Panc1 (cell line): Measurements from ENCODE around the gene MYLK. TPM values are rescaled to one million over a fixed set of nuclear protein-coding genes. Genes with fewer than 3 reads are reported as not detected.

Experiments used
- ATAC-seq: fragments of 200-7000 bp; cut with Tn5 transposase; 2 replicates; pipeline ENCODE4 v1.9.1; 2020; ENCODE audit warnings: mild to moderate bottlenecking, moderate library complexity
- BruUV-seq: library from RNA; stranded (reverse); fragments of 400-500 nt; replicated peaks from 2 replicates; lab custom pipeline; 2021; lab: Mats Ljungman, UMichigan
- CTCF ChIA-PET: fragments of 300-600 bp; sonication (Branson Sonifier 250); formaldehyde crosslinking; loops from one replicate; lab custom pipeline; 2022; ENCODE audit warnings: antibody characterized with exemption; lab: Charles Lee
- POLR2A ChIA-PET: fragments of 300-600 bp; sonication (Branson Sonifier 250); formaldehyde crosslinking; loops from one replicate; lab custom pipeline; 2022; ENCODE audit warnings: antibody characterized with exemption; lab: Charles Lee
- DNase-seq: peaks from one replicate; pipeline ENCODE4 v3.0.0-alpha.2; 2010; ENCODE audit warnings: low read depth, low spot score
- H3K27ac ChIP-seq: 2 replicates; pipeline ENCODE4 v1.5.1; 2011; ENCODE audit warnings: mild to moderate bottlenecking, low read length, inconsistent platforms
- H3K27me3 ChIP-seq: fragments of 200-500 bp; sonication (Bioruptor generic); 2 replicates; pipeline ENCODE4 v1.6.0; 2014; ENCODE audit warnings: low read length, inconsistent platforms; ENCODE audit not compliant: control insufficient read depth, insufficient read depth
- H3K36me3 ChIP-seq: fragments of 200-500 bp; sonication (Bioruptor generic); 2 replicates; pipeline ENCODE4 v1.5.1; 2014; ENCODE audit warnings: inconsistent platforms, mild to moderate bottlenecking, low read length, moderate library complexity; ENCODE audit not compliant: control insufficient read depth, insufficient read depth
- H3K4me1 ChIP-seq: 2 replicates; pipeline ENCODE4 v1.5.1; 2011; ENCODE audit warnings: inconsistent platforms, mild to moderate bottlenecking, low read length, moderate library complexity; ENCODE audit not compliant: control insufficient read depth, insufficient read depth
- H3K4me3 ChIP-seq, 2 experiments: 2 replicates each; pipeline ENCODE4 v1.5.1; 2011 to 2012; ENCODE audit warnings: low read depth in 2 of 2, low read length in 2 of 2, mild to moderate bottlenecking in 2 of 2, inconsistent platforms in 1 of 2, moderate library complexity in 1 of 2
- H3K9me3 ChIP-seq: fragments of 200-500 bp; sonication (Bioruptor generic); 2 replicates; pipeline ENCODE4 v1.5.1; 2014; ENCODE audit warnings: low read depth, mild to moderate bottlenecking, inconsistent platforms, low read length, moderate library complexity; ENCODE audit not compliant: control insufficient read depth, insufficient read depth
- POLR2AphosphoS5 ChIP-seq: IDR thresholded peaks from 2 replicates; pipeline ENCODE4 v1.6.1; 2012; ENCODE audit warnings: mild to moderate bottlenecking, low read depth, low read length, moderate library complexity
- SIN3A ChIP-seq: IDR thresholded peaks from 2 replicates; pipeline ENCODE4 v1.6.1; 2012; ENCODE audit warnings: low read depth, mild to moderate bottlenecking, low read length, moderate library complexity, borderline replicate concordance; ENCODE audit not compliant: insufficient read depth
- TCF7L2 ChIP-seq: IDR thresholded peaks from 2 replicates; pipeline ENCODE4 v1.6.1; 2011; ENCODE audit warnings: mild to moderate bottlenecking, low read depth, low read length, inconsistent platforms
- in situ Hi-C: cut with HindIII; loops from 2 replicates; pipeline ENCODE4 v1.10.0; 2016; ENCODE audit warnings: low sequenced_read_pairs, low pct_unique_long_range_greater_than_20kb
- intact Hi-C: fragments of 100-400 bp; cut with micrococcal nuclease; formaldehyde crosslinking; loops from one replicate; pipeline ENCODE4 v1.10.0; 2022; ENCODE audit not compliant: unreplicated experiment
- total RNA-seq: library from RNA; stranded (reverse); gene quantifications from one replicate; pipeline ENCODE4 v1.2.1, GENCODE V29; 2021; ENCODE audit not compliant: unreplicated experiment
- TF ChIP-seq, protein P1 (sequence below), 2 experiments: IDR thresholded peaks; 2 replicates each; pipeline ENCODE4 v1.6.1; 2011 to 2012; ENCODE audit warnings: low read depth in 2 of 2, control low read depth in 1 of 2, low read length in 1 of 2, mild to moderate bottlenecking in 1 of 2, moderate library complexity in 1 of 2; ENCODE audit not compliant: insufficient read depth in 1 of 2
- TF ChIP-seq, protein P2 (sequence below): fragments of 450-650 bp; IDR thresholded peaks from 2 replicates; pipeline ENCODE4 v1.5.1; 2017; ENCODE audit warnings: mild to moderate bottlenecking

Gene MYLK
- total RNA-seq, 1 experiment from 2014 or later = 29.7 TPM

DNA sequence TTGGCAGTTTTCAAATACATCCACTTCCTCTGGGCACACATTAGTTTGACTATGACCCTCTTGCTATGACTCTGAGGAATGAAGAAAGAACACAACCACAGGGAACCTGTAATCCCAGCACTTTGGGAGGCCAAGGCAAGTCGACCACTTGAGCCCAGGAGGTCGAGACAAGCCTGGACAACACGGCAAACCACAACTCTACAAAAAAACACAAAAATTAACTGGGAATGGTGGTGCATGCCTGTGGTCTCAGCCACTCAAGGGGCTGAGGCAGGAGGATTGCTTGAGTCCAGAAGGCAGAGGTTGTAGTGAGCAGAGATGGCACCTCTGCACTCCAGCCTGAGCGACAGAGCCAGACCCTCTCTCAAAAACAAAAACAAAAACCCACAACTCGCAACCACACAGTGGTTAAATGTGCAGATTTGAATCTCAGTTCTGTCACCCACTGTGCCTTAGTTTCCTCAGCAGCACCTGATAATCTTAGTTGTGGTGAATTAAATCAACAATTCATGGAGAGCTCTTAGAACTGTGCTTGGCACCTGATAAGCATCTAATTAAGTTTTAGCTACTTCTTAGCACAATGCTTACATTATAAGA is 65.7 kb downstream of the MYLK start:
- in situ Hi-C loops (no loop called here), intact Hi-C loops (no loop called here)
- Histone ChIP-seq H3K4me1 (no peaks in the 10 kb centered on the region), H3K27me3 (no peaks in the 10 kb centered on the region), H3K36me3 (no peaks in the 10 kb centered on the region), H3K27ac (no peak overlapping the region), H3K4me3 (no peak overlapping the region), H3K9me3 (no peaks in the 10 kb centered on the region)
- BruUV-seq = no TSS peak
- DNase-seq = no peak
- no peak for TF ChIP-seq SIN3A
- TF ChIP-seq, protein P1, sequence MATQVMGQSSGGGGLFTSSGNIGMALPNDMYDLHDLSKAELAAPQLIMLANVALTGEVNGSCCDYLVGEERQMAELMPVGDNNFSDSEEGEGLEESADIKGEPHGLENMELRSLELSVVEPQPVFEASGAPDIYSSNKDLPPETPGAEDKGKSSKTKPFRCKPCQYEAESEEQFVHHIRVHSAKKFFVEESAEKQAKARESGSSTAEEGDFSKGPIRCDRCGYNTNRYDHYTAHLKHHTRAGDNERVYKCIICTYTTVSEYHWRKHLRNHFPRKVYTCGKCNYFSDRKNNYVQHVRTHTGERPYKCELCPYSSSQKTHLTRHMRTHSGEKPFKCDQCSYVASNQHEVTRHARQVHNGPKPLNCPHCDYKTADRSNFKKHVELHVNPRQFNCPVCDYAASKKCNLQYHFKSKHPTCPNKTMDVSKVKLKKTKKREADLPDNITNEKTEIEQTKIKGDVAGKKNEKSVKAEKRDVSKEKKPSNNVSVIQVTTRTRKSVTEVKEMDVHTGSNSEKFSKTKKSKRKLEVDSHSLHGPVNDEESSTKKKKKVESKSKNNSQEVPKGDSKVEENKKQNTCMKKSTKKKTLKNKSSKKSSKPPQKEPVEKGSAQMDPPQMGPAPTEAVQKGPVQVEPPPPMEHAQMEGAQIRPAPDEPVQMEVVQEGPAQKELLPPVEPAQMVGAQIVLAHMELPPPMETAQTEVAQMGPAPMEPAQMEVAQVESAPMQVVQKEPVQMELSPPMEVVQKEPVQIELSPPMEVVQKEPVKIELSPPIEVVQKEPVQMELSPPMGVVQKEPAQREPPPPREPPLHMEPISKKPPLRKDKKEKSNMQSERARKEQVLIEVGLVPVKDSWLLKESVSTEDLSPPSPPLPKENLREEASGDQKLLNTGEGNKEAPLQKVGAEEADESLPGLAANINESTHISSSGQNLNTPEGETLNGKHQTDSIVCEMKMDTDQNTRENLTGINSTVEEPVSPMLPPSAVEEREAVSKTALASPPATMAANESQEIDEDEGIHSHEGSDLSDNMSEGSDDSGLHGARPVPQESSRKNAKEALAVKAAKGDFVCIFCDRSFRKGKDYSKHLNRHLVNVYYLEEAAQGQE (IDR thresholded peaks at IDR 0.05; ENCODE audit: insufficient read depth in 1 of 2, low read depth in 2 of 2, low read length in 1 of 2) = no peak
- TF ChIP-seq, protein P2, sequence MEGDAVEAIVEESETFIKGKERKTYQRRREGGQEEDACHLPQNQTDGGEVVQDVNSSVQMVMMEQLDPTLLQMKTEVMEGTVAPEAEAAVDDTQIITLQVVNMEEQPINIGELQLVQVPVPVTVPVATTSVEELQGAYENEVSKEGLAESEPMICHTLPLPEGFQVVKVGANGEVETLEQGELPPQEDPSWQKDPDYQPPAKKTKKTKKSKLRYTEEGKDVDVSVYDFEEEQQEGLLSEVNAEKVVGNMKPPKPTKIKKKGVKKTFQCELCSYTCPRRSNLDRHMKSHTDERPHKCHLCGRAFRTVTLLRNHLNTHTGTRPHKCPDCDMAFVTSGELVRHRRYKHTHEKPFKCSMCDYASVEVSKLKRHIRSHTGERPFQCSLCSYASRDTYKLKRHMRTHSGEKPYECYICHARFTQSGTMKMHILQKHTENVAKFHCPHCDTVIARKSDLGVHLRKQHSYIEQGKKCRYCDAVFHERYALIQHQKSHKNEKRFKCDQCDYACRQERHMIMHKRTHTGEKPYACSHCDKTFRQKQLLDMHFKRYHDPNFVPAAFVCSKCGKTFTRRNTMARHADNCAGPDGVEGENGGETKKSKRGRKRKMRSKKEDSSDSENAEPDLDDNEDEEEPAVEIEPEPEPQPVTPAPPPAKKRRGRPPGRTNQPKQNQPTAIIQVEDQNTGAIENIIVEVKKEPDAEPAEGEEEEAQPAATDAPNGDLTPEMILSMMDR = no peak
- no peak for TF ChIP-seq POLR2AphosphoS5
- no peak for TF ChIP-seq TCF7L2
- ChIA-PET CTCF (no interaction called here), POLR2A (no interaction called here)
- no peak for ATAC-seq

DNA sequence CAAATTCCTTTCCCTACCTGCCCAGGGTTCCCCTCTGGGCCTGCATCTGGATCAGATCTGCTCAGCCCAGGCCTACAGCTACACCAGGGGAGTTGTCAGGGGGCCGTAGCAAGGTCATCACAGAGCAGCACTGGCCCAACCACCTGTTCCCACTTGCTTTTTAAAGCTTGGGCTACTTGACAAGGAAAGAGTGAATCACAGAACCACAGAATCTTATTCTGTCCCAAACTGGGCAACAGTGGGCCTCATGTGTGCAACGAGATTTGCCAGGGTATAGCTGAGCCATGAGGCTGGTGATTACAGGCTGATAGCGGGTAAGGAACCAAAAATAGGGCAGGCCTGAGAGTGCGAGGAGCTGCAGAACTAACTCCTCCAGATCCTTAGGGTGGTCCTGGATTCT is 66.7 kb downstream of the MYLK start:
- DNase-seq (no peak), ATAC-seq (no peak)
- POLR2A ChIA-PET = no interaction called here
- intact Hi-C loops = no loop called here
- Histone ChIP-seq H3K36me3 (no peaks in the 10 kb centered on the region), H3K27me3 (no peaks in the 10 kb centered on the region), H3K9me3 (no peaks in the 10 kb centered on the region), H3K4me1 (no peaks in the 10 kb centered on the region), H3K27ac (no peak overlapping the region), H3K4me3 (no peak overlapping the region)
- TF ChIP-seq, protein P1 (IDR thresholded peaks at IDR 0.05; ENCODE audit: insufficient read depth in 1 of 2, low read depth in 2 of 2, low read length in 1 of 2) = no peak
- TF ChIP-seq, protein P2 = no peak
- no peak for TF ChIP-seq POLR2AphosphoS5
- CTCF ChIA-PET = no interaction called here
- BruUV-seq = no TSS peak
- in situ Hi-C loops = no loop called here
